PC-3 (cell line): ENCODE results near the gene TEAD4. TPM values are rescaled to one million over a fixed set of nuclear protein-coding genes. Genes with fewer than 3 reads are reported as not detected.

ENCODE experiments used
- ATAC-seq: fragments of 200-7000 bp; cut with Tn5 transposase; 2 replicates; pipeline ENCODE4 v1.9.1; 2020; ENCODE audit warnings: mild to moderate bottlenecking, moderate library complexity
- BruUV-seq: library from RNA; stranded (reverse); fragments of 400-500 nt; replicated peaks from 2 replicates; lab custom pipeline; 2021; lab: Mats Ljungman, UMichigan
- CTCF ChIA-PET: fragments of 300-600 bp; sonication (Branson Sonifier 250); formaldehyde crosslinking; loops from one replicate; lab custom pipeline; 2022; ENCODE audit warnings: antibody characterized with exemption; lab: Charles Lee
- POLR2A ChIA-PET: fragments of 300-600 bp; sonication (Branson Sonifier 250); formaldehyde crosslinking; loops from one replicate; lab custom pipeline; 2022; ENCODE audit warnings: antibody characterized with exemption; ENCODE audit not compliant: unreplicated experiment; lab: Charles Lee
- DNase-seq: peaks from one replicate; pipeline ENCODE4 v3.0.0-alpha.2; 2015
- H2AFZ ChIP-seq: fragments of 300-600 bp; sonication (generic); 2 replicates; pipeline ENCODE4 v1.6.0; 2016; ENCODE audit warnings: antibody characterized with exemption, low read length
- H3F3A ChIP-seq: fragments of 300-600 bp; sonication (generic); one replicate; pipeline ENCODE4 v1.6.0; 2017; ENCODE audit warnings: antibody characterized with exemption, low read length, control low read depth, mild to moderate bottlenecking; ENCODE audit not compliant: unreplicated experiment
- H3K27ac ChIP-seq: fragments of 300-600 bp; sonication (generic); 2 replicates; pipeline ENCODE4 v1.5.1; 2016; ENCODE audit warnings: mild to moderate bottlenecking, low read length
- H3K27me3 ChIP-seq: fragments of 300-600 bp; sonication (generic); 2 replicates; pipeline ENCODE4 v1.6.1; 2016; ENCODE audit warnings: low read length, mixed read lengths
- H3K36me3 ChIP-seq: fragments of 300-600 bp; sonication (generic); 2 replicates; pipeline ENCODE4 v1.6.1; 2016; ENCODE audit warnings: low read depth, mixed run types, low read length, mixed read lengths
- H3K4me1 ChIP-seq: fragments of 300-600 bp; sonication (generic); 2 replicates; pipeline ENCODE4 v1.5.1; 2016; ENCODE audit warnings: low read length; ENCODE audit not compliant: insufficient read depth
- H3K4me2 ChIP-seq: fragments of 300-600 bp; sonication (generic); 2 replicates; pipeline ENCODE4 v1.6.0; 2016; ENCODE audit warnings: low read length
- H3K4me3 ChIP-seq: fragments of 300-600 bp; sonication (generic); 2 replicates; pipeline ENCODE4 v1.5.1; 2016; ENCODE audit warnings: mild to moderate bottlenecking, low read length, mixed read lengths
- H3K79me2 ChIP-seq: fragments of 300-600 bp; sonication (generic); 2 replicates; pipeline ENCODE4 v1.6.1; 2017; ENCODE audit warnings: low read length, mixed read lengths
- H3K9ac ChIP-seq: fragments of 300-600 bp; sonication (generic); 2 replicates; pipeline ENCODE4 v1.6.0; 2016; ENCODE audit warnings: mild to moderate bottlenecking, low read length
- H3K9me2 ChIP-seq: fragments of 300-600 bp; sonication (generic); replicated peaks from 2 replicates; pipeline ENCODE4 v1.6.1; 2016; ENCODE audit warnings: mixed run types, low read length, mixed read lengths
- H3K9me3 ChIP-seq: fragments of 300-600 bp; sonication (generic); 2 replicates; pipeline ENCODE4 v1.6.1; 2016; ENCODE audit warnings: low read length, mixed read lengths
- H4K20me1 ChIP-seq: fragments of 300-600 bp; sonication (generic); 2 replicates; pipeline ENCODE4 v1.6.1; 2016; ENCODE audit warnings: low read length, mixed read lengths
- EZH2 ChIP-seq: fragments of 300-600 bp; sonication (generic); IDR thresholded peaks from one replicate; pipeline ENCODE4 v1.6.1; 2017; ENCODE audit warnings: antibody characterized with exemption, mild to moderate bottlenecking, low read length; ENCODE audit not compliant: unreplicated experiment
- EZH2phosphoT487 ChIP-seq: fragments of 300-600 bp; sonication (generic); IDR thresholded peaks from 2 replicates; pipeline ENCODE4 v1.6.1; 2018; ENCODE audit warnings: mild to moderate bottlenecking, antibody characterized with exemption, low read length, borderline replicate concordance
- intact Hi-C: fragments of 100-400 bp; cut with micrococcal nuclease; formaldehyde crosslinking; loops from 2 replicates; pipeline ENCODE4 v1.9.0; 2023
- total RNA-seq: library from RNA; depleted of rRNA; stranded (reverse); fragments of >200 nt; gene quantifications from 2 replicates; pipeline ENCODE4 v1.2.3, GENCODE V29; 2014
- TF ChIP-seq, protein P1 (sequence below): fragments of 300-600 bp; sonication (generic); conservative IDR thresholded peaks from 2 replicates; pipeline ENCODE4 v1.5.1; 2017; ENCODE audit warnings: antibody characterized with exemption, low read depth, mild to moderate bottlenecking, low read length

Gene TEAD4
- total RNA-seq, 1 experiment from 2014 or later, result 22.3 TPM

DNA sequence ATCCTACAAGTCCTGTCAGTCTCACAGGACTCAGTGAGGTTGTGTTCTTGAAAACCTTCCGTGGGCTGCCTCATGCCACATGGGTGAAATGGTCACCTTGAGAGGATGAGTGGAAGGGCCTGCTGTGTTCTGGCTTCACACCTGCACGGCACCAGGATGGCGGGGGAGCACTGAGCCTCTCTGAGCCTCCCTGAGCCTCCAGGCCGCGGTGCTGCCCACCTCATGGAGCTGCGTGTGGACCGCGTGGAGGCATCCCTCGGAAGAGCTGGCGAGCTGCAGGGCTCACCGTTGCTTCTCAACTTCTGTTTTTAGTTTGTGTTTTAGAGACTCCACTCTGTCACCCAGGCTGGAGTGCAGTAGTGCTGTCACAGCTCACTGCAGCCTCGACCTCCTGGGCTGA is 56.2 kb downstream of the TEAD4 start:
- no peaks in the 10 kb centered on the region for H3K27me3 ChIP-seq

DNA sequence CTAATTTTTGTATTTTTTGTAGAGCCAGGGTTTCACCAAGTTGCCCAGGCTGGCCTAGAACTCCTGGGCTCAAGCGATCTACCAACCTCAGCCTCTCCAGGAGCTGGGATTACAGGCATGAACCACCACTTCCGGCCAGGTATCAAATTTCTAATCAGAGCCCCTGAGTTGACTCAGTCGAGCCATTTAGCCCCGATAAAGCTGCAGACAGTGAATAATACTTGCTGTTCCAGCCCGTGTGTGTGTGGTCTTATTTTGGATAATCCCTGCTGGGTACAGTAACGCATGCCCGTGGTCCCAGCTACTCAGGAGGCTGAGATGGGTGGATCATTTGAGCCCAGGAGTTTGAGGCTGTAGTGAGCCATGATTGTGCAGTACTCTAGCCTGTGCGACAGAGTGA is 57.0 kb downstream of the TEAD4 start:
- ChIA-PET POLR2A (no interaction called here), CTCF (no interaction called here)
- no TSS peak for BruUV-seq
- Histone ChIP-seq H3K27ac (no peak overlapping the region), H3K4me3 (no peak overlapping the region), H3K27me3 (no peaks in the 10 kb centered on the region), H4K20me1 (no peaks in the 10 kb centered on the region), H3K36me3 (no peaks in the 10 kb centered on the region), H3K9ac (no peak overlapping the region), H3K9me2 (no peaks in the 10 kb centered on the region), H3K79me2 (no peaks in the 10 kb centered on the region), H3F3A (no peaks in the 10 kb centered on the region), H3K4me2 (no peak overlapping the region), H2AFZ (no peak overlapping the region), H3K9me3 (no peaks in the 10 kb centered on the region), H3K4me1 (no peaks in the 10 kb centered on the region)
- intact Hi-C loops, result no loop called here
- no peak for DNase-seq
- TF ChIP-seq EZH2 (no peak), EZH2phosphoT487 (no peak)
- TF ChIP-seq, protein P1, sequence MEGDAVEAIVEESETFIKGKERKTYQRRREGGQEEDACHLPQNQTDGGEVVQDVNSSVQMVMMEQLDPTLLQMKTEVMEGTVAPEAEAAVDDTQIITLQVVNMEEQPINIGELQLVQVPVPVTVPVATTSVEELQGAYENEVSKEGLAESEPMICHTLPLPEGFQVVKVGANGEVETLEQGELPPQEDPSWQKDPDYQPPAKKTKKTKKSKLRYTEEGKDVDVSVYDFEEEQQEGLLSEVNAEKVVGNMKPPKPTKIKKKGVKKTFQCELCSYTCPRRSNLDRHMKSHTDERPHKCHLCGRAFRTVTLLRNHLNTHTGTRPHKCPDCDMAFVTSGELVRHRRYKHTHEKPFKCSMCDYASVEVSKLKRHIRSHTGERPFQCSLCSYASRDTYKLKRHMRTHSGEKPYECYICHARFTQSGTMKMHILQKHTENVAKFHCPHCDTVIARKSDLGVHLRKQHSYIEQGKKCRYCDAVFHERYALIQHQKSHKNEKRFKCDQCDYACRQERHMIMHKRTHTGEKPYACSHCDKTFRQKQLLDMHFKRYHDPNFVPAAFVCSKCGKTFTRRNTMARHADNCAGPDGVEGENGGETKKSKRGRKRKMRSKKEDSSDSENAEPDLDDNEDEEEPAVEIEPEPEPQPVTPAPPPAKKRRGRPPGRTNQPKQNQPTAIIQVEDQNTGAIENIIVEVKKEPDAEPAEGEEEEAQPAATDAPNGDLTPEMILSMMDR, result no peak
- no peak for ATAC-seq

More for the DNA sequence above, 56.2 kb downstream of the TEAD4 start:
- ChIA-PET CTCF (no interaction called here), POLR2A (no interaction called here)
- Histone ChIP-seq H3K36me3 (no peaks in the 10 kb centered on the region), H3K4me3 (no peak overlapping the region), H3K4me2 (no peak overlapping the region), H3K79me2 (no peaks in the 10 kb centered on the region), H3F3A (no peaks in the 10 kb centered on the region), H3K4me1 (no peaks in the 10 kb centered on the region), H2AFZ (no peak overlapping the region), H3K9me2 (no peaks in the 10 kb centered on the region), H4K20me1 (no peaks in the 10 kb centered on the region), H3K9ac (no peak overlapping the region), H3K27ac (no peak overlapping the region), H3K9me3 (no peaks in the 10 kb centered on the region)
- intact Hi-C loops, result no loop called here
- no peak for DNase-seq
- no peak for ATAC-seq
- BruUV-seq, result no TSS peak
- TF ChIP-seq, protein P1, result no peak
- no peak for TF ChIP-seq EZH2phosphoT487
- TF ChIP-seq EZH2, result no peak

DNA sequence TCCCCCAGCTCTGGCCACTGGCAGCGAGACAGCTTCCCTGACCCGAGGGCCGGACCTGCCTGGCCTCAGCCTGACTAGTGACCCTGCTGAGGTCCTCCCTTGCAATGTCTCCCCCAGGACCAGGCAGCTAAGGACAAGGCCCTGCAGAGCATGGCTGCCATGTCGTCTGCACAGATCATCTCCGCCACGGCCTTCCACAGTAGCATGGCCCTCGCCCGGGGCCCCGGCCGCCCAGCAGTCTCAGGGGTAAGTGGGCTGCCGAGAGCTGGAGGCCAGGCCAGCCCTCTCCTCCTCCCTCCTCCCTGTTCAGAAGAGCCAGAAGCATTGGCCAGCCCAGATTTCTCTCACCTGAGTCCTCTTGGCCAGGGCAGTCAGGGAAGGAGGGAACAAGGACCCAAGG is 58.1 kb downstream of the TEAD4 start:
- Histone ChIP-seq H3K4me1 (no peaks in the 10 kb centered on the region), H3K4me3 (no peak overlapping the region), H3K27ac (no peak overlapping the region), H3K9me2 (no peaks in the 10 kb centered on the region), H3K36me3 (no peaks in the 10 kb centered on the region), H4K20me1 (no peaks in the 10 kb centered on the region), H3K79me2 (no peaks in the 10 kb centered on the region), H3K4me2 (no peak overlapping the region), H3F3A (no peaks in the 10 kb centered on the region), H3K9ac (no peak overlapping the region), H3K9me3 (no peaks in the 10 kb centered on the region), H2AFZ (no peak overlapping the region), H3K27me3 (no peaks in the 10 kb centered on the region)
- ChIA-PET POLR2A (no interaction called here), CTCF (no interaction called here)
- ATAC-seq, result no peak
- BruUV-seq, result no TSS peak
- intact Hi-C loops, result no loop called here
- DNase-seq, result no peak
- TF ChIP-seq, protein P1, result no peak
- TF ChIP-seq EZH2 (no peak), EZH2phosphoT487 (no peak)
